Ascending aorta (tissue), 2 donors: ENCODE measurements around the gene PCYT2. TPM values are rescaled to one million over a fixed set of nuclear protein-coding genes. Genes with fewer than 3 reads are reported as not detected.

Experiments
- DNase-seq, 2 donors: peaks; one replicate each; pipeline ENCODE4 v3.0.0-alpha.2; 2019; ENCODE audit warnings: low spot score in 2 of 2
- H3K27ac ChIP-seq, 2 donors: fragments of 200-600 bp; sonication (generic); one replicate each; pipeline ENCODE4 v1.5.1; 2016 to 2017; ENCODE audit warnings: mild to moderate bottlenecking in 1 of 2
- H3K27me3 ChIP-seq: fragments of 200-600 bp; sonication (generic); one replicate; pipeline ENCODE4 v1.5.1; 2017
- H3K36me3 ChIP-seq, 2 donors: fragments of 200-600 bp; sonication (generic); one replicate each; pipeline ENCODE4 v1.5.1; 2016
- H3K4me1 ChIP-seq, 2 donors: fragments of 200-600 bp; sonication (generic); one replicate each; pipeline ENCODE4 v1.5.1; 2016 to 2017; ENCODE audit warnings: mild to moderate bottlenecking in 1 of 2
- H3K4me3 ChIP-seq, 2 donors: fragments of 200-600 bp; sonication (generic); one replicate each; pipeline ENCODE4 v1.5.1; 2016 to 2017; ENCODE audit warnings: mild to moderate bottlenecking in 1 of 2
- H3K9me3 ChIP-seq, 2 donors: fragments of 200-600 bp; sonication (generic); one replicate each; pipeline ENCODE4 v1.5.1; 2016
- intact Hi-C: fragments of 100-400 bp; cut with DNase I; formaldehyde crosslinking; loops from one replicate; pipeline ENCODE4 v1.15.1; 2023
- total RNA-seq: library from RNA; depleted of rRNA; stranded (reverse); fragments of >200 nt; gene quantifications from one replicate; pipeline ENCODE4 v1.1.0, GENCODE V29; 2016
- TF ChIP-seq, protein P1 (sequence below), 3 experiments: fragments of 200-600 bp in 2 of 3; fragments of 450-650 bp in 1 of 3; sonication (generic) in 2 of 3; IDR thresholded peaks; one replicate each; pipeline ENCODE4 v1.5.1; 2016 to 2019; ENCODE audit warnings: antibody characterized with exemption in 3 of 3, mild to moderate bottlenecking in 1 of 3, moderate library complexity in 1 of 3

The PCYT2 gene
- total RNA-seq, 1 donor from 2014 or later: 81.1 TPM

DNA sequence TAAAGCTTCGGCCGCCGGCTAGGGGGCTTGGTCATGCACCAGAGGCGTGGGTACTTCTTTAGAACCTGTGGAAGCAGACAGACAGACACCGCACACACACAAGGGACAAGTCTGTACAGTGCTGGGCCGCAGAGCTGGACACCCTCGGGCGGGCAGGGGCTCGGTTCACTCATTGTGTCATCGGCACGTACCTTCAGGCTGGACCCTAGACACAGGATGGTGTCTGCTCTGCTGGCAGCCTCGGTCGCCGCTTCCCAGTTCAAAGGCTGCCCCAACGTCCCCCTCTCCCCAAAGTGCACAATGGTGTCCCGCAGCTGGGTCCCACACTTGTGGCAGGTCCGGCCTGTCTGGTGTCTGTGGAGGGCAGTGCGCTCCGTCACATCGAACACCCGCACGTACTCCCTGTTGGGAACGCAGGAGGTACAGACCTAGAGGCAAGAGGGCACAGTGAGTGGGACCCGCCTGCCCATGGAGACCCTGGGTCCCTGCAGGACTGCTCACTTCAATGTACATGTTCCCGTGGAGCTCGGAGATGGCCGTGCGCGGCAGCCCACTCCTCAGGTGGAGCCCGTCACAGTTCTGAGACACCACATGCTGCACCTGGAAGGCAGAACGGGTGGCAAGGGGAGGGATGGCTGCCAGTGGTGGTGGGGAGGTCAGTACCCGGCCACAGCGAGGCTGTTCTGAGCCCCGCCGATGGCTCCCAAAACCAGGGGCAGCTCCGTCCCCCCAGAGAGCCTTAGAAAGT, 3.1 kb upstream of the PCYT2 start:
- H3K4me1 ChIP-seq: peaks cover 13 to 23% of the 10 kb centered on the region in 2 donors
- DNase-seq: no peak
- no peaks in the 10 kb centered on the region for H3K27me3 ChIP-seq
- H3K27ac ChIP-seq: no peak overlapping the region
- TF ChIP-seq, protein P1, sequence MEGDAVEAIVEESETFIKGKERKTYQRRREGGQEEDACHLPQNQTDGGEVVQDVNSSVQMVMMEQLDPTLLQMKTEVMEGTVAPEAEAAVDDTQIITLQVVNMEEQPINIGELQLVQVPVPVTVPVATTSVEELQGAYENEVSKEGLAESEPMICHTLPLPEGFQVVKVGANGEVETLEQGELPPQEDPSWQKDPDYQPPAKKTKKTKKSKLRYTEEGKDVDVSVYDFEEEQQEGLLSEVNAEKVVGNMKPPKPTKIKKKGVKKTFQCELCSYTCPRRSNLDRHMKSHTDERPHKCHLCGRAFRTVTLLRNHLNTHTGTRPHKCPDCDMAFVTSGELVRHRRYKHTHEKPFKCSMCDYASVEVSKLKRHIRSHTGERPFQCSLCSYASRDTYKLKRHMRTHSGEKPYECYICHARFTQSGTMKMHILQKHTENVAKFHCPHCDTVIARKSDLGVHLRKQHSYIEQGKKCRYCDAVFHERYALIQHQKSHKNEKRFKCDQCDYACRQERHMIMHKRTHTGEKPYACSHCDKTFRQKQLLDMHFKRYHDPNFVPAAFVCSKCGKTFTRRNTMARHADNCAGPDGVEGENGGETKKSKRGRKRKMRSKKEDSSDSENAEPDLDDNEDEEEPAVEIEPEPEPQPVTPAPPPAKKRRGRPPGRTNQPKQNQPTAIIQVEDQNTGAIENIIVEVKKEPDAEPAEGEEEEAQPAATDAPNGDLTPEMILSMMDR (IDR thresholded peaks at IDR 0.05): no peak
- H3K4me3 ChIP-seq: no peak overlapping the region
- peaks cover 22 to 37% of the 10 kb centered on the region in 2 donors for H3K36me3 ChIP-seq
- no peaks in the 10 kb centered on the region for H3K9me3 ChIP-seq
- intact Hi-C loops: loop anchor here (5.0 kb wide), 1 partner anchor 108 kb away; the partner anchor contains the start of genes CENPX and LRRC45

GRCh38 chr17:81913394-81914102, 2.3 kb upstream of the PCYT2 start:
- Histone ChIP-seq H3K36me3 (peaks cover 22 to 44% of the 10 kb centered on the region in 2 donors), H3K27ac (no peak overlapping the region), H3K4me3 (no peak overlapping the region), H3K27me3 (no peaks in the 10 kb centered on the region), H3K9me3 (no peaks in the 10 kb centered on the region), H3K4me1 (peaks cover 13 to 22% of the 10 kb centered on the region in 2 donors)
- no peak for DNase-seq
- TF ChIP-seq, protein P1 (IDR thresholded peaks at IDR 0.05): no peak
- intact Hi-C loops: loop anchor here (5.0 kb wide), 1 partner anchor 109 kb away; the partner anchor contains the start of genes CENPX and LRRC45

- peaks cover 22 to 50% of the 10 kb centered on the region in 2 donors for H3K36me3 ChIP-seq
- intact Hi-C loops: loop anchor here (5.0 kb wide), 1 partner anchor 110 kb away; the partner anchor contains the start of genes CENPX and LRRC45
- H3K27ac ChIP-seq: no peak overlapping the region
- H3K9me3 ChIP-seq: no peaks in the 10 kb centered on the region
- TF ChIP-seq, protein P1 (IDR thresholded peaks at IDR 0.05): no peak
- no peak for DNase-seq
- H3K27me3 ChIP-seq: no peaks in the 10 kb centered on the region
- H3K4me1 ChIP-seq: peaks cover 10 to 18% of the 10 kb centered on the region in 2 donors
- H3K4me3 ChIP-seq: no peak overlapping the region
These were observed 1.5 kb upstream of the PCYT2 start for GRCh38 chr17:81912441-81913309.

GRCh38 chr17:81911969-81912368, 770 bp upstream of the PCYT2 start:
- peak overlapping the region; percentile 25 to 89 for H3K4me3 ChIP-seq
- TF ChIP-seq, protein P1 (IDR thresholded peaks at IDR 0.05): no peak
- intact Hi-C loops: loop anchor here (1.0 to 5.0 kb wide), 3 partner anchors 15 to 110 kb away; partner anchors contain the start of genes ALYREF, ANAPC11, CENPX and LRRC45
- peaks cover 22 to 50% of the 10 kb centered on the region in 2 donors for H3K36me3 ChIP-seq
- H3K27ac ChIP-seq: peak overlapping the region; percentile 79 to 83
- no peaks in the 10 kb centered on the region for H3K9me3 ChIP-seq
- no peak for DNase-seq
- H3K4me1 ChIP-seq: peaks cover 5 to 14% of the 10 kb centered on the region in 2 donors
- no peaks in the 10 kb centered on the region for H3K27me3 ChIP-seq

GRCh38 chr17:81910840-81911276, 341 bp downstream of the PCYT2 start:
- no peak for DNase-seq
- peak overlapping the region; percentile 88 to 89 for H3K4me3 ChIP-seq
- intact Hi-C loops: loop anchor here (1.0 to 5.0 kb wide), 4 partner anchors 16 to 111 kb away; partner anchors contain the start of genes ALYREF, ANAPC11, CENPX and LRRC45
- peaks cover 2 to 10% of the 10 kb centered on the region in 2 donors for H3K4me1 ChIP-seq
- H3K36me3 ChIP-seq: peaks cover 22 to 60% of the 10 kb centered on the region in 2 donors
- H3K27me3 ChIP-seq: no peaks in the 10 kb centered on the region
- peak overlapping the region; percentile 34 to 47 for H3K27ac ChIP-seq
- H3K9me3 ChIP-seq: no peaks in the 10 kb centered on the region
- TF ChIP-seq, protein P1 (IDR thresholded peaks at IDR 0.05): no peak
